Smooth muscle cell (in vitro differentiated cells): ENCODE data around the gene CAMKK2. TPM values are rescaled to one million over a fixed set of nuclear protein-coding genes. Genes with fewer than 3 reads are reported as not detected.

Source experiments
- DNase-seq: peaks from one replicate; lab custom pipeline; 2025; ENCODE audit not compliant: unreplicated experiment; lab: John Stamatoyannopoulos, UW
- H2AFZ ChIP-seq: fragments of 200-600 bp; sonication (generic); 2 replicates; pipeline ENCODE4 v1.6.0; 2016; ENCODE audit warnings: antibody characterized with exemption, low read depth, mild to moderate bottlenecking
- H3F3A ChIP-seq: fragments of 200-600 bp; sonication (generic); 2 replicates; pipeline ENCODE4 v1.6.0; 2017; ENCODE audit warnings: antibody characterized with exemption, low read depth
- H3K27ac ChIP-seq: fragments of 200-600 bp; sonication (generic); 2 replicates; pipeline ENCODE4 v1.5.1; 2016; ENCODE audit warnings: low read depth, mild to moderate bottlenecking
- H3K27me3 ChIP-seq: fragments of 200-600 bp; sonication (generic); 2 replicates; pipeline ENCODE4 v1.6.1; 2016; ENCODE audit warnings: low read depth, mild to moderate bottlenecking
- H3K36me3 ChIP-seq: fragments of 200-600 bp; sonication (generic); 2 replicates; pipeline ENCODE4 v1.5.1; 2016; ENCODE audit warnings: low read depth
- H3K4me1 ChIP-seq: fragments of 200-600 bp; sonication (generic); 2 replicates; pipeline ENCODE4 v1.5.1; 2016; ENCODE audit warnings: low read depth
- H3K4me2 ChIP-seq: fragments of 200-600 bp; sonication (generic); 2 replicates; pipeline ENCODE4 v1.6.0; 2016; ENCODE audit warnings: mild to moderate bottlenecking
- H3K4me3 ChIP-seq: fragments of 200-600 bp; sonication (generic); 2 replicates; pipeline ENCODE4 v1.5.1; 2016; ENCODE audit warnings: mild to moderate bottlenecking
- H3K79me2 ChIP-seq: fragments of 200-600 bp; sonication (generic); 2 replicates; pipeline ENCODE4 v1.6.0; 2016; ENCODE audit warnings: low read depth, mild to moderate bottlenecking
- H3K9ac ChIP-seq: fragments of 200-600 bp; sonication (generic); 2 replicates; pipeline ENCODE4 v1.6.0; 2016; ENCODE audit warnings: low read depth
- H3K9me3 ChIP-seq: fragments of 200-600 bp; sonication (generic); replicated peaks from 2 replicates; pipeline ENCODE4 v1.5.1; 2016; ENCODE audit warnings: low read depth
- H4K20me1 ChIP-seq: fragments of 200-600 bp; sonication (generic); 2 replicates; pipeline ENCODE4 v1.6.0; 2016; ENCODE audit warnings: low read depth
- CTCF ChIP-seq: fragments of 200-600 bp; sonication (generic); IDR thresholded peaks from 2 replicates; pipeline ENCODE4 v1.5.1; 2017; ENCODE audit warnings: borderline replicate concordance, mild to moderate bottlenecking, antibody characterized with exemption; ENCODE audit not compliant: insufficient read depth, poor library complexity, severe bottlenecking
- WGBS: methylation state at CpG from one replicate; pipeline ENCODE4 v1.1.7; 2016; ENCODE audit warnings: low lambda C conversion rate; 5-methylcytosine and 5-hydroxymethylcytosine counted together
- polyA plus RNA-seq: library from polyadenylated mRNA; unstranded; fragments of >200 nt; fragmentation: Nextera tagmentation; extraction: Ambion mirVana; gene quantifications from 2 replicates; pipeline ENCODE4 v1.2.1, GENCODE V29; 2016
- total RNA-seq: library from RNA; depleted of rRNA; stranded (reverse); fragments of >200 nt; gene quantifications from 2 replicates; pipeline ENCODE4 v1.2.3, GENCODE V29; 2014

CAMKK2 gene
- total and polyA plus RNA-seq, 2 experiments from 2014 or later: 13.3 to 23.4 TPM

DNA sequence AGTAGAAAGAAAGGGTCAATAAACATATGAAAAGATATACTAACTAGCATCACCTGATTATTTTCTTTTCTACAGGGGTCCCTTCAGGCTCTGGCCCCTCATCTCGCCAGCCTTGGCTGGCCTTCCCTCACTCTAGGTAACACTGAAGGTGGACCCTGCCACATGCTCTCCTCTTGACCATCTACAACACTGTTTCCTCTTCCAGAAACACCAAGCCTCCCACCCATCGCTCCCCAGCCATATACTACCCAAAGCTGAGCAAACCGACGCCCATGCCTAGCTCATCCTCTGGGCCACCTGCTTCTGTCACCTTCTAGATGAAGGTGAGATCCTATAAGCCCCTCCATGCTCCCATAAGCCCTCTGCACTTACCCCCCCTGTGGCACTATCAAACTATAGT is 40.9 kb upstream of the CAMKK2 start:
- no peaks in the 10 kb centered on the region for H3F3A ChIP-seq
- no peak overlapping the region for H3K4me2 ChIP-seq
- H4K20me1 ChIP-seq: no peaks in the 10 kb centered on the region
- H3K36me3 ChIP-seq: peaks cover 7% of the 10 kb centered on the region
- H2AFZ ChIP-seq: no peak overlapping the region
- 100% methylated on average over 4 of the region's 4 CpGs for WGBS
- H3K27ac ChIP-seq: no peak overlapping the region
- no peak for DNase-seq
- H3K79me2 ChIP-seq: no peaks in the 10 kb centered on the region
- H3K4me1 ChIP-seq: no peaks in the 10 kb centered on the region
- no peak overlapping the region for H3K9ac ChIP-seq
- no peak overlapping the region for H3K4me3 ChIP-seq
- H3K27me3 ChIP-seq: no peaks in the 10 kb centered on the region
- TF ChIP-seq CTCF: no peak
- no peaks in the 10 kb centered on the region for H3K9me3 ChIP-seq

DNA sequence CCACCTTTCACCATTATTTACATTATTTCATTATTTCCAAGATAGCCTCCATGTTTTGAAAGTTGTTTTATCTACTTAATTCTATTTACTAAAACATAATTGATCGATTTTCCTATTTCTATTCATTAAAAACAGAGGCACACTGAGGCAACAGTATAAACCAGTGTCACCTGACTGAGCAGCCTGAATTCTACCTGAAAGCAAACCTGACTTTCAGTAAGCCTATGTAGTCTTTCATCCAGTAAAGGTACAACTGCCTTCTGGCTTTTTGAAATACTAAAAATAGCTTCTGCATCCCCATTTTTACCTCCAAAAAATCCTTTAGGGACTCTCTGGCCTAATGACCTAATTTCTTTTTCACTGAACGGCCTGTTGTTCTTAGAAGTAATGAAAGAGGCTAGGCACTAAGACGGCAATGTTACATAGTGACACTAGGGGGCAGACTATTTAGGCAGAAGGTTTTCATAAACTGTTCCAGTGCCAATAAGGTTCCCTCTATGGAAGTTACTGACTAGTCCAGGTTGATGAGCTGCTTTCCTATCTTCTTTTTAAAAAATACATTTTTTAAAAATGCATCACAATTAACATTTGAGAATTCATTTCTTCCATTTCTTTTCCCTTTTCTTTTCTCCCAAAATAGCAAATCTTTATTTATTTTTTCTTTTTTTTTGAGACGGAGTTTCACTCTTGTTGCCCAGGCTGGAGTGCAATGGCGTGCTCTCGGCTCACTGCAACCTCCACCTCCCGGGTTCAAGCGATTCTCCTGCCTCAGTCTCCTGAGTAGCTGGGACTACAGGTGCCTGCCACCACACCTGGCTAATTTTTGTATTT is 38.2 kb upstream of the CAMKK2 start:
- H3K79me2 ChIP-seq: no peaks in the 10 kb centered on the region
- H3K9ac ChIP-seq: no peak overlapping the region
- no peak overlapping the region for H3K4me3 ChIP-seq
- WGBS: 67% methylated on average over 8 of the region's 8 CpGs
- no peak overlapping the region for H2AFZ ChIP-seq
- DNase-seq: no peak
- H3F3A ChIP-seq: no peaks in the 10 kb centered on the region
- H3K36me3 ChIP-seq: peaks cover 21% of the 10 kb centered on the region
- no peaks in the 10 kb centered on the region for H3K27me3 ChIP-seq
- no peaks in the 10 kb centered on the region for H4K20me1 ChIP-seq
- H3K4me1 ChIP-seq: no peaks in the 10 kb centered on the region
- no peak overlapping the region for H3K4me2 ChIP-seq
- no peak overlapping the region for H3K27ac ChIP-seq
- H3K9me3 ChIP-seq: no peaks in the 10 kb centered on the region
- TF ChIP-seq CTCF: peak; percentile 88

DNA sequence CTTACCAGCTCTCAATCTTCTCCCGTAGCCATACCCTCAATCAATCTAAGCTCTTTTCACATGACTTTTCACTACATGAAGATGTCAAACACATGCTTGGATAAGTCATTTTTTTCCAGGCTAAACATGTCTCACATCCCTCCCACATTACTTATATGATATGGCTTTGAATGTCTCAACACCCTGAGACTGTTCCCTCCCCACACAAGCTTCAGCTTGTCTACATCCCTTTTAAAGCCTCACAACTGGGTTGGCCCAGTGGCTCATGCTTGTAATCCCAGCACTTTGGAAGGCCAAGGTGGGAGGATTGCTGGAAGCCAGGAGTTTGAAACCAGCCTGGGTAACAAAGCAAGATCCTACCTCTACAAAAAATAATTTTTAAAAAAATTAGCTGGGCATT is 37.2 kb upstream of the CAMKK2 start:
- Histone ChIP-seq H3K4me2 (no peak overlapping the region), H2AFZ (no peak overlapping the region), H3K9me3 (no peaks in the 10 kb centered on the region), H3K27ac (no peak overlapping the region), H3K9ac (no peak overlapping the region), H3K4me1 (no peaks in the 10 kb centered on the region), H3K27me3 (no peaks in the 10 kb centered on the region), H3K4me3 (no peak overlapping the region), H3K36me3 (peaks cover 24% of the 10 kb centered on the region), H4K20me1 (no peaks in the 10 kb centered on the region), H3F3A (no peaks in the 10 kb centered on the region), H3K79me2 (no peaks in the 10 kb centered on the region)
- no peak for TF ChIP-seq CTCF
- DNase-seq: no peak
- WGBS: 89% methylated on average over 1 of the region's 1 CpG

DNA sequence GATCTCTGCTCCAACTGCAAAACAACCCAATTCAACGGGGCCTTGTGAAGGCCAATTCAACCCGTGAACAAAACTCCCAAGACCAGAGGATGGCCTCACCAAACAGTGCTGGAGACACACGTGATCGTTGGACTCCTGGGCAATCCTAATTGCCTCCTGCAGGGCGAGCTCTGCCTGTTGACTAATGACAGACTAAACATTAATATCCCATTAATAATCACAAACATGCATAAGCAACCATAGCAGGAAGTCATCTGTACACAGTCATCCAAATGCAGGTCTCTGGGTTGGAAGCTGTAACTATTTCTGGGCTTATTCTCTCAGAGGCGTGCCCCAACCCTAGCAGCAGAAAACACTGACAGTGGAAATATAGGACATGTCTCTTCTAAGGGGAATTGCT is 34.7 kb upstream of the CAMKK2 start:
- H3K27ac ChIP-seq: no peak overlapping the region
- no peaks in the 10 kb centered on the region for H3K9me3 ChIP-seq
- no peak for DNase-seq
- H2AFZ ChIP-seq: no peak overlapping the region
- no peak for TF ChIP-seq CTCF
- H4K20me1 ChIP-seq: no peaks in the 10 kb centered on the region
- no peaks in the 10 kb centered on the region for H3K27me3 ChIP-seq
- H3K4me3 ChIP-seq: no peak overlapping the region
- H3K36me3 ChIP-seq: peaks cover 24% of the 10 kb centered on the region
- no peaks in the 10 kb centered on the region for H3K4me1 ChIP-seq
- H3K79me2 ChIP-seq: no peaks in the 10 kb centered on the region
- H3K9ac ChIP-seq: no peak overlapping the region
- 95% methylated on average over 6 of the region's 6 CpGs for WGBS
- no peak overlapping the region for H3K4me2 ChIP-seq
- H3F3A ChIP-seq: no peaks in the 10 kb centered on the region
